Stimulated activated CD8-positive, alpha-beta memory T cell treated with anti-CD3 and anti-CD28 coated beads, Interleukin-2, amount 100 ng/mL, for 1 hour (primary cell): ENCODE results near the gene RPS6KA2.
A peak's percentile ranks its signal among the peaks of the same experiment; 100 is the strongest.
"Not testable (repeated sequence)": the region's sequence is repeated elsewhere in the genome, so short reads cannot be mapped to it uniquely, and the experiment has no call there.

ENCODE experiments used
- DNase-seq, 2 donors: peaks; one replicate each; pipeline ENCODE4 v3.0.0-alpha.2; 2020; ENCODE audit warnings: low read depth in 2 of 2

The RPS6KA2 gene

GRCh38 chr6:166553563-166554271, 73.3 kb downstream of the RPS6KA2 start:
- no peak for DNase-seq

- no peak for DNase-seq
These were observed 74.5 kb downstream of the RPS6KA2 start for GRCh38 chr6:166552600-166552999.

- no peak for DNase-seq
These were observed 75.1 kb downstream of the RPS6KA2 start for GRCh38 chr6:166551754-166552495.

GRCh38 chr6:166546653-166547052, 80.4 kb downstream of the RPS6KA2 start:
- DNase-seq = no peak

GRCh38 chr6:166545156-166546034, 81.7 kb downstream of the RPS6KA2 start:
- no peak for DNase-seq

- DNase-seq = no peak
These were observed 82.8 kb downstream of the RPS6KA2 start for GRCh38 chr6:166544296-166544605.

- no peak for DNase-seq
These were observed 83.3 kb downstream of the RPS6KA2 start for GRCh38 chr6:166543603-166544295.

GRCh38 chr6:166542580-166542912, 84.5 kb downstream of the RPS6KA2 start:
- no peak for DNase-seq

- DNase-seq = no peak
These were observed 85.0 kb downstream of the RPS6KA2 start for GRCh38 chr6:166541876-166542579.

- DNase-seq = no peak
These were observed 85.7 kb downstream of the RPS6KA2 start for GRCh38 chr6:166541366-166541765.

- DNase-seq = peak; percentile 15 to 31
These were observed 86.3 kb downstream of the RPS6KA2 start for GRCh38 chr6:166540631-166541331.

- no peak for DNase-seq
These were observed 87.5 kb downstream of the RPS6KA2 start for GRCh38 chr6:166539543-166539942.

- not testable (repeated sequence) for DNase-seq
These were observed 88.1 kb downstream of the RPS6KA2 start for GRCh38 chr6:166539011-166539385.

GRCh38 chr6:166538297-166539010, 88.6 kb downstream of the RPS6KA2 start:
- no peak for DNase-seq

- no peak for DNase-seq
These were observed 92.2 kb downstream of the RPS6KA2 start for GRCh38 chr6:166534658-166535406.

GRCh38 chr6:166533205-166533824, 93.7 kb downstream of the RPS6KA2 start:
- DNase-seq = no peak

GRCh38 chr6:166532302-166532701, 94.7 kb downstream of the RPS6KA2 start:
- DNase-seq = no peak

GRCh38 chr6:166530211-166531095, 96.6 kb downstream of the RPS6KA2 start:
- no peak for DNase-seq
